GM19452 (cell line): ENCODE data around the gene ZNF385B.
"Not testable (repeated sequence)": the region's sequence is repeated elsewhere in the genome, so short reads cannot be mapped to it uniquely, and the experiment has no call there.

Experiments used
- ATAC-seq: cut with Tn5 transposase; IDR thresholded peaks from one replicate; pipeline ENCODE4 v1.9.1; 2021; ENCODE audit not compliant: unreplicated experiment

ZNF385B gene

DNA sequence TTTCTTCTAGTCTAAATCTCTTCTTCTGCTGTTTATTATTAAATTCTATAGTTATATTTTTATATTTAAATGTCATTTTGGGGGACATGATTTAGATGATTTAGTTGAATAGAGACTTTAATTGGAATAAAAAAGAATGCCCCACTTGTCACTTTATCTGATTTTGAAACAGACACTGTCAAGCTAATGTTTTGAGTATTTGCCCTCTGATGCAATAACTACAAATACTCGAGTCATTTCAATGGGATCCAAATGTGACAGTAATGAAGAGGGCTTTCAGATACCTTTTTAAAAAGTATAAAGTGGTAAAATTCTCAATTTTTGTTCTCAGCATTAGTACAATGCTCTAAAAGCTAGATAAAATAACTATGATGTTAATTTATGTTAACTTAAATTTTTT is 339.5 kb downstream of the ZNF385B start:
- no peak for ATAC-seq

DNA sequence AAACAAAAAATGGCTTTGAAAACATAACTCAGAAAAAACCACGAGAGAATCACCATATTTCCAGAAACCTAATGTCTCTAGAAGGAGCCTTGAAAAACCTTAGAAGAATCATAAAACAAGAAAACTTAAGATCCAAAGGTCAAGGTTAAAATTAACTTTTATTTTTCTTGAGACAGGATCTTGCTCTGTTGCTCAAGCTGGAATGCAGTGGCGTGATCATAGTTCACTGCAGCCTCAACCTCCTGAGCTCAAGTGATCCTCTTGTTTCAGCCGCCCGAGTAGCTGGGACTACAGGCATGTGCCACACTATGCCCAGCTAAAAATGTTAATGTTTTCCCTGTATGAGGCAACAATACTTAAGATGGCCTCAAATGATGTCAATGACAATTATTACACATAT is 342.6 kb downstream of the ZNF385B start:
- no peak for ATAC-seq

GRCh38 chr2:179513181-179513580 is 348.2 kb downstream of the ZNF385B start:
- ATAC-seq: no peak

DNA sequence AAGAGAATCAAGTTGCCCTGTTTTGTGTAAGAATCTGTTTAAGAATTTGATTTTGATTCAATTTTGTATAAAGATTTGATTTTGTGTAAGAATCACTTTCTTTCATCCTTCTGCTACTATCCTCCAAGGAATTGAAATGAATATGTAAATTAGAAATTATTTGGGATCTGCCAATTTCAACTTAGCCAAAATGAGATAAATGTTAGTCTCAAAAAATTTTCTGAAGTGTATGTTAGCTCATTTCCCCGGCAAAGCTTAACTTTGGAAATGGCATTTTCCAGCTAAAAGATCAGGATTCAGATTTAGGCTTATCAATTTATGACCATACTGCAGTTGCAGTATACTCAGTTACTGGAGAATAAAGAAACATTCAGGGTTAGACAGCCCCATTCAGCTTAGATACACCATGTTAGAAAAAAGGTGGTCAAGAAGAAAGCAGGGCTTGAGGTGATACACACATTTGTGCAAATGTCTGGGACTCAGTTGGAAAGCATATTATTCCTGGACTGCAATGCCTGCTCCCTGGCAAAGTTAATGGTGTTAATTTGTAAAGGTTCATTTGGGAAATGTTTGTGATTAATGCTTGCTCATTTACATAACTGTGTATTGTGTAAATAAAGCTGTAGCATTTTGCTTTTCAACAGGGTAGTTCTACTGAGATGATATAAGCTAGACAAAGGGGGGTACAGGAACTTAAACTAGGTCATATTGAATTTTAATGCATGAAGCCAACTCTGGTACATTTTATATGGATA is 349.0 kb downstream of the ZNF385B start:
- ATAC-seq: no peak

GRCh38 chr2:179511105-179511789 is 350.2 kb downstream of the ZNF385B start:
- no peak for ATAC-seq

DNA sequence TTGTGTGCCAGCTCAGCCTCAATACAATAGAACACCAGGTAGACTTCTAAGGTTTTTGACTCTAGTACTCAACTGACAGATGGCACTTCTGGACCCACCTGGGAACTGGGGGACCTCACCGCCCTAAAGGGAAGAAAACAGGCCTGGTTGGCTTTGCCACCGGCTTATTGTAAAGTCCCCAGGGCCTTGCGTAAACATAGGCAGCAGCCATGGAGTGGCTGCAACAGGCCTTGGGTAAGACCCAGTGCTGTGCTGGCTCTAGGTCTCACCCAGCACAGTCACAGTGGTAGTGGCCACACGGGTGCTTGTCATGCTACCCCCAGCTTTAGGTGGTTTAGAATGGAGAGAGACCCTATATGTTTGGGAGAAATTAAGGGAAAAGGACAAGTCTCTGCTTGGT is 366.1 kb downstream of the ZNF385B start:
- no peak for ATAC-seq

- ATAC-seq: no peak
Observed at GRCh38 chr2:179488563-179488962, 372.8 kb downstream of the ZNF385B start.

GRCh38 chr2:179487010-179487731 is 374.2 kb downstream of the ZNF385B start:
- no peak for ATAC-seq

DNA sequence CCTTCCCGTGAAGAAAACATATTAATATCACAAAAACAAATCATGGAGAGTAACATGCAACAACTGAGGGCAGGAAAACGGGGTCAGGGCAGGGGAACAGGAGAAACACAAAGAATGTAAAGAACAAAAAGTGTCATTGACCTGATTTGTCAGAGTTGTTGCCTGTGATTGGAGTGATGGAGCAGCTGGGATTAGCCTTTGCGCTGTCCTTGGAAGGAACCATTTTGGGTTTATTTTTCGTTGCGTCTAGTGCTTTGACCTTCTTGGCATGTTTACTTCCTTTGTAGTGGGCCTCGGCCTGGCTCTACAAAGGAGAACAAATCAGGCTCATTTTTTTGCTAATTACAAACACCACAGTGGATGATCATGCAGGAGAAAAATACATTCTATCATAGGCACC is 378.3 kb downstream of the ZNF385B start:
- ATAC-seq: no peak

DNA sequence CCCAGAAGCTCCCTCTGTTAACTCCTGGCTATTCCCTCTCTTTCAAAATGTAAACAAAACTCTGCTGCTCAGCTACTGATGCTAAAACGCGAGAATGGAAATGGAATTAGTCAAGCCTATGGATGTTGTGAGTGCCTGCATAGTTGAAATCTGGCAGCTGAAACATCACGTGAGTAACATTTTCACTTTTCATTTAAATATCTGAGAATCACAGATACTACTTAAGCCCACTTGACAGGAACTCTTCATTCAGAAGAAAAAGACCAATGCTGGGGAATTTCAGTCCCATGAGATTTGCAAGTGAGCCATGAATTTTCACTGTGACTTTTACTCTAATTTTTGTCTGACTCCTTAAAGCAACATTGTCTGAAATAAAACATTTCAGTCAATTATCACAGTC is 381.5 kb downstream of the ZNF385B start:
- ATAC-seq: no peak

- ATAC-seq: no peak
Observed at GRCh38 chr2:179478771-179479170, 382.6 kb downstream of the ZNF385B start.

DNA sequence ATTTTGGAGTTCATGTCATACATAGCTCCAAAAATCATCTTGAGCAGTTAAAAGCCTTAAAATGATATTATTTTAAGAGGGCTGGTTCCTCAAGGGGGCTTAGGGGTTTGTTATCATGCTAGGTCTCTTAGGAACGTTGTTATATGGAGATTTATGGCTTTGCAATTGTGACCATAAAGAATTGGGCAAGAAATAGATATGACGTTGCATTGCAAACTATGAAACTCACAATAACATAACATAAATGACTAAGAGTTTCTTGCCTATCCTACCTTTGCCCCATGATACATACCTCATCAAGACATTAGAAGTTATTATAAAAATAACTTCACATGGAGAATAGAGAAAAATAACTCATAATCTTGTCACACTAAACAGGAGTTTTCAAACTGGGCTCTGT is 390.4 kb downstream of the ZNF385B start:
- no peak for ATAC-seq

GRCh38 chr2:179470089-179470488 is 391.3 kb downstream of the ZNF385B start:
- no peak for ATAC-seq

GRCh38 chr2:179467960-179468359 is 393.5 kb downstream of the ZNF385B start:
- ATAC-seq: no peak

- no peak for ATAC-seq
Observed at GRCh38 chr2:179467111-179467510, 394.3 kb downstream of the ZNF385B start.

- no peak for ATAC-seq
Observed at GRCh38 chr2:179461420-179461819, 400.0 kb downstream of the ZNF385B start.

DNA sequence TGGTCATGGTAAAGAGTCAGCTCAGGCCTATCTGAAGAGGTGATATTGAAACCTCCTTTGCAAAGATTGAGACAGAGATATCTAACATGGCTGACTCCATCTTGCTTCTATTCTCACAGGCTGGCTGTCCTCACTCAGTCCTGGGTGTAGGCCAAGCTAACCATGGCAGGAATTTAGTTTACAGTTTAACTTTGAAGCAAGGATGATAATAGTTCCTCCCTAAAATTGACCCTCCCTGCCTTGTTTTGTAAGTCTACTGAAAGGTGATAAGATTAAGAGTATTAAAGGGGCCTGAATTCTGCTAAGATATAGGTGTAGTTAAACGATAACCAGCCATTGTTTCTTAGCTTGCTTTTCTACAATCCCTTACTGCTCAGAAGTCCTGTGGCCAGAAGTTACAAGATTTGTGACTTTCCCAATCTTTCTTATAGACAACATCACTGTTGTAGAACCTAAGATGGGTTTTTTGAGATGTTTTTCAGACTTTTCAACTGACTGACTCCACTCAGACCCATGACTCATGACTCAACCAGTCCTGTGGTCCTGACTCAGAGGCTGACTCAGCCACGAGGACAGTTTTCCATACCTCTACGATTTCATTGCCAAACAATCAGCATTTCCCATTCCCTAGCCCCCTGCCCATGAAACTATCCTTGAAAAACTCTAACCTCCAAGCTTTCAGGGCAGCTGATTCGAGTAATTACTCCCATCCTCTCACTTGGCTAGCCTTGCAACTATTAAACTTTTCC is 401.1 kb downstream of the ZNF385B start:
- no peak for ATAC-seq

DNA sequence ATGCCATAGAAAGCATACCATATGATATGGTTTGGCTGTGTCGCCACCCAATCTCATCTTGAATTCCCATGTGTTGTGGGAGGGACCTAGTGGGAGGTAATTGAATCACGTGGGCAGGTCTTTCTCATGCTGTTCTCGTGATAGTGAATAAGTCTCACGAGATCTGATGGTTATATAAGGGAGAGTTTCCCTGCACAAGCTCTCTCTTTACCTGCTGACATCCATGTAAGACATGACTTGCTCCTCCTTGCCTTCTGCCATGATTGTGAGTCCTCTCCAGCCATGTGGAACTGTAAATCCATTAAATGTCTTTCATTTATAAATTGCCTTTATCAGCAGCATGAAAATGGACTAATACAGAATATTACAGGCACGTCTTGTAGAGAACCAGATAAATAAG is 403.3 kb downstream of the ZNF385B start:
- ATAC-seq: not testable (repeated sequence)

GRCh38 chr2:179455824-179456223 is 405.6 kb downstream of the ZNF385B start:
- ATAC-seq: no peak

DNA sequence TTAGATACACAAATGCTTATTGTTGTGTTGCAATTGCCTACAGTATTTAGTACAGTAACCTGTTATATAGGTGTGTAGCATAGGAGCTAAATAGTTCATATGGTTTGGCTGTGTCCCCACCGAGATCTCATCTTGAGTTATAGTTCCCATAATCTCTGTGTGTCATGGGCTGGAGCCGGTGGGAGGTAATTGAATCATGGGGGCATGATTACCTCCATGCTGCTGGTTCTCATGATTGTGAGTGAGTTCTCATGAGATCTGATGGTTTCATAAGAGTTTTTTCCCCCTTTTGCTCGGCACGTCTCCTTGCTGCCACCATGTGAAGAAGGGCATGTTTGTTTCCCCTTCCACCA is 406.3 kb downstream of the ZNF385B start:
- ATAC-seq: no peak

GRCh38 chr2:179454443-179455171 is 406.8 kb downstream of the ZNF385B start:
- no peak for ATAC-seq
